GM21423 (cell line): ENCODE data around the gene LRPPRC.
"Not testable (repeated sequence)": the region's sequence is repeated elsewhere in the genome, so short reads cannot be mapped to it uniquely, and the experiment has no call there.

Source experiments
- ATAC-seq: cut with Tn5 transposase; IDR thresholded peaks from one replicate; pipeline ENCODE4 v1.9.1; 2021; ENCODE audit warnings: mild to moderate bottlenecking, moderate library complexity; ENCODE audit not compliant: unreplicated experiment

LRPPRC gene

GRCh38 chr2:43911136-43911790, 84.5 kb downstream of the LRPPRC start:
- not testable (repeated sequence) for ATAC-seq

- ATAC-seq: no peak
Observed at GRCh38 chr2:43906448-43907109, 89.2 kb downstream of the LRPPRC start.

DNA sequence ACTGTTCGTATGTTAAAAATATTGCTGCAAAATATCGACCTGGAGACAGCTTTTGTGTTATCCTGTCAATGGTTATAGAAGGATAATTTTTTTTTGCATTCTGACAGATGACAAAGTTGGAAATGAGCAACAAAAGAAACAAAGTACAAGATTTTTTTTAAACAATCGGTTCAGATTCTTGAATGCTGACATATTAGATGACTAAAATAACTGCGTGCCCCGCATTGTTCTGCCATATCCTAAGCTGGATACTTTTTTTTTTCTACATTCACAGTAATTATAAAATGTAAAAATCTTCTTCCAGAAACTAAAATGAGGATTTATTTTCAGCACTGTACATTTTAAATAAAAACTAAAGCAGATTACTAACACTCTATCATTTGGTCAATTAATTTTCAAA, 89.9 kb downstream of the LRPPRC start:
- ATAC-seq: no peak

DNA sequence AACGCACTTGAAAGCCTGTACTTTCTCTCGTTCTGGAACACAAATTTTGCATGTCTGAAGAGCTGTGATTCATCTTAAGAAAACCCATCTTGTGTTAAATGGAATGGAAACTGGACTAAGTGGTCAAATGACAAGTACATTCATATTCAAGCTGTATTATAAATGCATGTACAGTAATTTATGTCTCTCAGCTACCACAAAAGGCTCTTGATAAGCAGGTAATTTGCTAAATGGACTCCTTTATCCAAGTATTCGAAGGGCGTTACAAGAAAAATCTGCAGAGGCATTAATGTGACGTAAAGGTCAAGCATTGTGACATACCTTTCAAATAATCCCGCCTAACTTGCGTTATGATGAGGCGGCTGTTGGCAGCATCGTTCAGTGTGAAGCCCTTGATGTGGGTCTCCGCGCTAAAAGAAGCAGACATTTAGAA, 90.4 kb downstream of the LRPPRC start:
- no peak for ATAC-seq

- no peak for ATAC-seq
Observed at GRCh38 chr2:43899589-43899988, 96.2 kb downstream of the LRPPRC start.

DNA sequence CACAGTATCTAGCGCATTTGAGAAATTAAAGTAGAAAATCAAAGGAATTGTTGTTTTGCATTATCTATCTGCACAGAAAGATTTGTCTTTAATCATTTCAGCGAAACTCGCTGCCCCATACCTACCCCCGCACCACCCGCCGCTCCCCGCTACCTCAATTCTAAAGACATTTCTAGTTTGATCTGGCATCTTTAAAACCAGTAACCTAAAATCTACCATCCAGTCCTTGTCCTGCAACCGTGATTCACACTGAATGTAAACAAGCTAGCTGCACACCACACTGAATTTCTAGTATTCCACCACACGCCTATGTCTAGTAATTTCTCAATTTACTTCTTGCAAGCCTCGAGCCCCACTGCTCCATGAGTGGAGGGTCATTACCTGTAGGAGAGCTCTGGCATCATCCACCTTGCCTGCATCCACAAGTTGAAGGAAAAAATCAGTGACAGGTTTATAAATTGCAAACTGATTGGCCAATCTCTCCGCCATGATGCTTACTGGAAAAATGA, 96.9 kb downstream of the LRPPRC start:
- ATAC-seq: no peak

GRCh38 chr2:43898134-43898837, 97.5 kb downstream of the LRPPRC start:
- ATAC-seq: no peak

GRCh38 chr2:43897492-43897891, 98.3 kb downstream of the LRPPRC start:
- ATAC-seq: no peak

DNA sequence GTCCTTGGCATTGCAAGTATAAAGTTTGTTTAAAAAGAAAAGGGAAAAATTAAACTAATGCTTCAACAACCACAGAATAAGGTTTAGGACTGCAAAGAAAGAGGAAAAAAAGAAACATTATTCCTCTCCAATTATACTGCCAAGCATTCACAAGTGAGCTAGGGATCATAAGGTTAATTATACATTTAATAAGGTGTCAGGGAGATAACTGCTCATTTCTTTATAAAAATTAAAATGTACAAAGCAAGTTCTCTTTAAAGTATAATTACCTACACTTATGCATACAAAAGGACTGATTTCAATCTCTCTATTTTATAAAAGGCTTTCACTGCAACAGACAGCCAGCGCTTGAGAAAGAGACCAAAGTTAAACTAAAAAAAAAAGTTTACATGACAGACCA, 98.9 kb downstream of the LRPPRC start:
- ATAC-seq: no peak

GRCh38 chr2:43894743-43895142, 101.0 kb downstream of the LRPPRC start:
- no peak for ATAC-seq

- no peak for ATAC-seq
Observed at GRCh38 chr2:43890855-43891254, 104.9 kb downstream of the LRPPRC start.

- ATAC-seq: no peak
Observed at GRCh38 chr2:43889416-43889815, 106.4 kb downstream of the LRPPRC start.

- ATAC-seq: no peak
Observed at GRCh38 chr2:43887176-43887575, 108.6 kb downstream of the LRPPRC start.

- no peak for ATAC-seq
Observed at GRCh38 chr2:43885132-43885632, 110.6 kb downstream of the LRPPRC start.

DNA sequence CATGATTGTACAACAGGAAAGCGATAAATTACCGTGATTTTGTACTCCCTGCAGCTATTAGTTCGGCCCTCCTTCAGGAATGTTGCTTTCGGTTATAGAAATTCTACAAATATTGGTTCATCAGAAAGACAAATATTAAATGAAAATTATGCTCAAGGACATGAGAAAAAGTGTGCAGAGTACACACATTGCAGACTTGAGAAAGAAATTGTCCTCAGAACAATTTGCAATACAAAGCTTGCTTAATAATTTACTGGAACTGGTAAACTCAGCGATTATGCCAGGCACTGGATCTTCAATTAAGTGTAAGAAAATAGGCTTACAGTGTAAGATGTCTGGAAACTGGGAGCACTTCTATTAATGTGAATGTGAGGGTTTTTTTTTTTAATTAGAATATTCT, 111.1 kb downstream of the LRPPRC start:
- no peak for ATAC-seq

GRCh38 chr2:43882312-43882711, 113.5 kb downstream of the LRPPRC start:
- no peak for ATAC-seq

- ATAC-seq: no peak
Observed at GRCh38 chr2:43880952-43881351, 114.8 kb downstream of the LRPPRC start.

GRCh38 chr2:43880471-43880870, 115.3 kb downstream of the LRPPRC start:
- no peak for ATAC-seq

DNA sequence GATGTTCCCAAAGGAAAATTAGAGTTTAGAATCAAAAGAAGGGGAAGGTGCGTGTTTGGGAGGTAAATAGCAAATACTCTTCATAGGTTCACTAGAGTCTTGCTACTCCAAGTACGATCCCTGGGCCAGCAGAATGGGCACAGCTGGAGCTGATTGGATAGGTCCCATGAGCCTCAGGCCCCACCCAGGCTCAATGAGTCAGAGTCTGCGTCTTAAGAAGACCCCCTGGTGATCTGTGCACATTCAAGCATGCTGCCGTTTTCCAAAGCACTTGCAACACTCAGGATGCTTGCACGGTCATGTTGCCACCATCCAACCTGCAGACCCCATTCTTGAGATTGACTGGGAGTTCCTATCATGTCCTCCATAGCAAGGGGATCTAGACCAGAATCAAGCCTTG, 116.5 kb downstream of the LRPPRC start:
- no peak for ATAC-seq

DNA sequence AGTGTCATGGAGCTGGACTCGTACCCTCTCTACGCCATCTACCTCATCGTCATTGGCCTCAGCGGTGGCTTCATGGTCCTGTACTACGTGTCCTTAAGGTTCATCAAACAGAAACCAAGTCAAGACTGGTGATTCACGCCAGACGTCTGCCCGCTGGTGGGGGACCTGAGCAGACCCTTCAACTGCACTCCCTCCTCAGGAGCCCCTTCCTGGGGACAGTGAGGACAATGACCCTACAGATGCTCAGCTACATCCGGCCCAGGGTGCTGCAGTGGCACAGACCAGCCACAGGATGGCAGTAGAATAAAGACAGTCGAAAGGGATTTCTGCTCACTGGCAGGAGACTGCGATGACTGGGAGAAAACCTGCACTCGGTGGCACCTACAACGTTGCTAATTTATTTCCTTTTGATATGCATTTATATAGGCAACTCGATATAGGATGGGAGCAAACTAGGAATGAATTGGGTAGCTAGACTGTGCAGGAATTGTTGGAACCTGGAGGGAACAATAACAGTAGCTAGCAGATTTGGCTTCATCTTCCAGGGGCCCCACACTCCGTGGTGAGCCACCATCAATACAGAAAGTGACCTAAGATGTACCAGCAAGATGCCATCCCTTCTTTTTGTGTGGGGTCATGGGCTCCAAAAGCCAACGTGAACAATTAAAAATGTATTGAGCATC, 117.9 kb downstream of the LRPPRC start:
- peak; percentile 79 for ATAC-seq

GRCh38 chr2:43874776-43875451, 120.9 kb downstream of the LRPPRC start:
- no peak for ATAC-seq
